Subcutaneous adipose tissue (tissue), 4 donors: ENCODE results near the gene IL26. TPM values are rescaled to one million over a fixed set of nuclear protein-coding genes. Genes with fewer than 3 reads are reported as not detected.

Experiments
- CTCF ChIP-seq: fragments of 450-650 bp; IDR thresholded peaks from one replicate; pipeline ENCODE4 v1.5.1; 2016; ENCODE audit warnings: low read depth, mild to moderate bottlenecking, control low read depth, antibody characterized with exemption, moderate library complexity
- total RNA-seq, 4 donors: library from RNA; depleted of rRNA; stranded (reverse); fragments of >200 nt; gene quantifications; one replicate each; pipeline ENCODE4 v1.1.0, GENCODE V29; 2016

IL26 gene
- total RNA-seq, 4 donors from 2014 or later = not detected

GRCh38 chr12:68240079-68240478 lies 14.5 kb upstream of the IL26 start:
- no peak for TF ChIP-seq CTCF

- TF ChIP-seq CTCF = no peak
These were observed 13.8 kb upstream of the IL26 start for GRCh38 chr12:68239309-68239982.

GRCh38 chr12:68237619-68238018 lies 12.0 kb upstream of the IL26 start:
- TF ChIP-seq CTCF = no peak

GRCh38 chr12:68237078-68237477 lies 11.5 kb upstream of the IL26 start:
- no peak for TF ChIP-seq CTCF

GRCh38 chr12:68236421-68237059 lies 10.9 kb upstream of the IL26 start:
- TF ChIP-seq CTCF = no peak

- TF ChIP-seq CTCF = no peak
These were observed 10.0 kb upstream of the IL26 start for GRCh38 chr12:68235576-68235975.

GRCh38 chr12:68234140-68234539 lies 8.5 kb upstream of the IL26 start:
- TF ChIP-seq CTCF = no peak
